Type B pancreatic cell (in vitro differentiated cells): ENCODE data around the gene TASP1. TPM values are rescaled to one million over a fixed set of nuclear protein-coding genes. Genes with fewer than 3 reads are reported as not detected.
"Not testable (repeated sequence)": the region's sequence is repeated elsewhere in the genome, so short reads cannot be mapped to it uniquely, and the experiment has no call there.

Experiments used
- DNase-seq: peaks from one replicate; pipeline ENCODE4 v3.0.0; 2021; ENCODE audit warnings: mixed read lengths; ENCODE audit not compliant: unreplicated experiment; ENCODE audit errors: extremely low spot score
- H3K27ac Mint-ChIP-seq: 2 replicates; pipeline ENCODE4 v1.8.0; 2021; ENCODE audit warnings: mild to moderate bottlenecking, mixed read lengths
- H3K27me3 Mint-ChIP-seq: 2 replicates; pipeline ENCODE4 v1.8.0; 2021; ENCODE audit warnings: mixed read lengths
- H3K36me3 Mint-ChIP-seq: 2 replicates; pipeline ENCODE4 v1.8.0; 2021; ENCODE audit warnings: mixed read lengths
- H3K4me1 Mint-ChIP-seq: one replicate; pipeline ENCODE4 v1.8.0; 2021; ENCODE audit warnings: mixed read lengths; ENCODE audit not compliant: unreplicated experiment
- H3K4me3 Mint-ChIP-seq: 2 replicates; pipeline ENCODE4 v1.8.0; 2021; ENCODE audit warnings: mild to moderate bottlenecking, mixed read lengths
- H3K9me3 Mint-ChIP-seq: 2 replicates; pipeline ENCODE4 v1.8.0; 2021; ENCODE audit warnings: mixed read lengths
- CTCF ChIP-seq: fragments of 200-600 bp; sonication (generic); conservative IDR thresholded peaks from 2 replicates; pipeline ENCODE4 v1.5.0; 2021; ENCODE audit warnings: antibody characterized with exemption, mild to moderate bottlenecking
- total RNA-seq: library from RNA; stranded (reverse); gene quantifications from 2 replicates; pipeline ENCODE4 v1.2.1, GENCODE V29; 2021; ENCODE audit warnings: low replicate concordance

The TASP1 gene
- total RNA-seq, 1 donor from 2014 or later = 16.7 TPM

- no peak for TF ChIP-seq CTCF
- Mint-ChIP-seq H3K27me3 (no peaks in the 10 kb centered on the region), H3K4me3 (no peak overlapping the region), H3K36me3 (peaks cover 16% of the 10 kb centered on the region), H3K27ac (no peak overlapping the region), H3K9me3 (no peaks in the 10 kb centered on the region), H3K4me1 (peaks cover 10% of the 10 kb centered on the region)
- no peak for DNase-seq
These were observed 246.3 kb downstream of the TASP1 start for GRCh38 chr20:13392391-13392790.

GRCh38 chr20:13389115-13389514 lies 249.6 kb downstream of the TASP1 start:
- DNase-seq = no peak
- Mint-ChIP-seq H3K27me3 (no peaks in the 10 kb centered on the region), H3K4me1 (peaks cover 10% of the 10 kb centered on the region)

GRCh38 chr20:13384132-13384531 lies 254.6 kb downstream of the TASP1 start:
- H3K4me1 Mint-ChIP-seq = peaks cover 10% of the 10 kb centered on the region

More at GRCh38 chr20:13389115-13389514, 249.6 kb downstream of the TASP1 start:
- no peaks in the 10 kb centered on the region for H3K9me3 Mint-ChIP-seq
- H3K27ac Mint-ChIP-seq = no peak overlapping the region
- peaks cover 23% of the 10 kb centered on the region for H3K36me3 Mint-ChIP-seq
- no peak overlapping the region for H3K4me3 Mint-ChIP-seq
- no peak for TF ChIP-seq CTCF

GRCh38 chr20:13382786-13383185 lies 255.9 kb downstream of the TASP1 start:
- peaks cover 25% of the 10 kb centered on the region for H3K36me3 Mint-ChIP-seq
- H3K4me3 Mint-ChIP-seq = no peak overlapping the region
- DNase-seq = no peak
- peaks cover 7% of the 10 kb centered on the region for H3K9me3 Mint-ChIP-seq
- H3K27ac Mint-ChIP-seq = no peak overlapping the region
- H3K4me1 Mint-ChIP-seq = no peaks in the 10 kb centered on the region
- TF ChIP-seq CTCF = no peak
- no peaks in the 10 kb centered on the region for H3K27me3 Mint-ChIP-seq

More at GRCh38 chr20:13384132-13384531, 254.6 kb downstream of the TASP1 start:
- no peak for DNase-seq
- TF ChIP-seq CTCF = no peak
- no peak overlapping the region for H3K4me3 Mint-ChIP-seq
- H3K27me3 Mint-ChIP-seq = no peaks in the 10 kb centered on the region
- peaks cover 26% of the 10 kb centered on the region for H3K36me3 Mint-ChIP-seq
- H3K27ac Mint-ChIP-seq = no peak overlapping the region
- peaks cover 7% of the 10 kb centered on the region for H3K9me3 Mint-ChIP-seq

- not testable (repeated sequence) for H3K4me3 Mint-ChIP-seq, H3K27me3 Mint-ChIP-seq, H3K27ac Mint-ChIP-seq, DNase-seq, H3K4me1 Mint-ChIP-seq
- peaks cover 12% of the 10 kb centered on the region for H3K9me3 Mint-ChIP-seq
- peaks cover 23% of the 10 kb centered on the region for H3K36me3 Mint-ChIP-seq
These were observed 258.1 kb downstream of the TASP1 start for GRCh38 chr20:13380497-13381229.

GRCh38 chr20:13373400-13373799 lies 265.3 kb downstream of the TASP1 start:
- DNase-seq = no peak
- no peak for TF ChIP-seq CTCF

More at GRCh38 chr20:13373400-13373799, 265.3 kb downstream of the TASP1 start:
- Mint-ChIP-seq H3K27me3 (no peaks in the 10 kb centered on the region), H3K4me1 (no peaks in the 10 kb centered on the region), H3K9me3 (peaks cover 11% of the 10 kb centered on the region), H3K36me3 (peaks cover 8% of the 10 kb centered on the region), H3K27ac (no peak overlapping the region), H3K4me3 (no peak overlapping the region)
